ENCODE results near the gene DAPK2. TPM values are rescaled to one million over a fixed set of nuclear protein-coding genes. Genes with fewer than 3 reads are reported as not detected.

The DAPK2 gene
- total and polyA plus RNA-seq, 2 of the 4 experiments (the other 2 are of a cell fraction): 0.34 to 0.36 TPM

DNA sequence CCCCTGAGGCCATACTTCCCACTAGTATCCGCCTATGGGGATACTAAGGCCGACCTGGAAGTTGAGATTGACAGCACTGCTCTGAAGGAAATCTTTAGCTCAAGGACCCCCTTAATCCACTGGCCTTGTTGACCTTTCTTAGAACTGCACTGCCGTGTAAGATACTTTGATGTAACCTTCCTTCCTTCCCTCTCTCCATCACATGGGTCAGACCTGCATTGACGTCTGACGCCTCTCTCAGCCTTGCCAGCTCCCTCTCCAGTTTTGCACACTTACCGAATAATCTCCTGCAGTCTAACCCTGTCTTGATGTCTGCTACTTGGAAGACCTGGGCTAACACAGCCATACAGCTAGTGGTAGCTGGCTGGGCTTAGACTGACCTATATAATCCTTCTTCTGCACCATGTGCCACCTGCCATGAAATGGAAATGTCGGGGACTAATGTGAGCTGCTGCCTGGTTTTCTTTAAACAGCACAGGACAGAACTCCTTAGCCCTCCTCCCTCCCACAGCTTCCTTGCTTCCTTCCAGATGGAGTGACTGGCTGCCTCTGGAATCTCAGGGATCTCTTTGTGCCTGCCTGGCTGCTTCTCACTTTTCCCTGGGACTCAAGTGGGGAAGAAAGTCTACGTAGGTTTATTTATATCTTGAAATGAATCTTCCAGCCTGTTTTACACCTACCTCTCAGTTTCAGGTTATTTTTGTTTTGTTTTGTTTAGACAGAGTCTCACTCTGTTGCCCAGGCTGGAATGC, 173.3 kb downstream of the DAPK2 start:
- no peak overlapping the region for H3K56ac ChIP-seq (ENCODE audit: extremely low read depth, insufficient read depth, low read length)
- H3K23ac ChIP-seq (ENCODE audit: low read depth, low read length): no peak overlapping the region
- POLR2A ChIA-PET (ENCODE audit: unreplicated experiment): no interaction called here
- H4K91ac ChIP-seq (ENCODE audit: insufficient read depth, low read depth, low read length): no peak overlapping the region
- H3K4ac ChIP-seq (ENCODE audit: low read depth, low read length): no peak overlapping the region
- no peak overlapping the region for H2BK20ac ChIP-seq (ENCODE audit: low read depth, low read length)
- TF ChIP-seq, protein P1, sequence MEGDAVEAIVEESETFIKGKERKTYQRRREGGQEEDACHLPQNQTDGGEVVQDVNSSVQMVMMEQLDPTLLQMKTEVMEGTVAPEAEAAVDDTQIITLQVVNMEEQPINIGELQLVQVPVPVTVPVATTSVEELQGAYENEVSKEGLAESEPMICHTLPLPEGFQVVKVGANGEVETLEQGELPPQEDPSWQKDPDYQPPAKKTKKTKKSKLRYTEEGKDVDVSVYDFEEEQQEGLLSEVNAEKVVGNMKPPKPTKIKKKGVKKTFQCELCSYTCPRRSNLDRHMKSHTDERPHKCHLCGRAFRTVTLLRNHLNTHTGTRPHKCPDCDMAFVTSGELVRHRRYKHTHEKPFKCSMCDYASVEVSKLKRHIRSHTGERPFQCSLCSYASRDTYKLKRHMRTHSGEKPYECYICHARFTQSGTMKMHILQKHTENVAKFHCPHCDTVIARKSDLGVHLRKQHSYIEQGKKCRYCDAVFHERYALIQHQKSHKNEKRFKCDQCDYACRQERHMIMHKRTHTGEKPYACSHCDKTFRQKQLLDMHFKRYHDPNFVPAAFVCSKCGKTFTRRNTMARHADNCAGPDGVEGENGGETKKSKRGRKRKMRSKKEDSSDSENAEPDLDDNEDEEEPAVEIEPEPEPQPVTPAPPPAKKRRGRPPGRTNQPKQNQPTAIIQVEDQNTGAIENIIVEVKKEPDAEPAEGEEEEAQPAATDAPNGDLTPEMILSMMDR (conservative IDR thresholded peaks at IDR 0.05; ENCODE audit: low read depth, low read length): no peak
- TF ChIP-seq, protein P2, sequence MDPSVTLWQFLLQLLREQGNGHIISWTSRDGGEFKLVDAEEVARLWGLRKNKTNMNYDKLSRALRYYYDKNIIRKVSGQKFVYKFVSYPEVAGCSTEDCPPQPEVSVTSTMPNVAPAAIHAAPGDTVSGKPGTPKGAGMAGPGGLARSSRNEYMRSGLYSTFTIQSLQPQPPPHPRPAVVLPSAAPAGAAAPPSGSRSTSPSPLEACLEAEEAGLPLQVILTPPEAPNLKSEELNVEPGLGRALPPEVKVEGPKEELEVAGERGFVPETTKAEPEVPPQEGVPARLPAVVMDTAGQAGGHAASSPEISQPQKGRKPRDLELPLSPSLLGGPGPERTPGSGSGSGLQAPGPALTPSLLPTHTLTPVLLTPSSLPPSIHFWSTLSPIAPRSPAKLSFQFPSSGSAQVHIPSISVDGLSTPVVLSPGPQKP (IDR thresholded peaks at IDR 0.05; ENCODE audit: borderline replicate concordance, low read depth, low read length): no peak
- no peak for TF ChIP-seq RCOR1 (IDR thresholded peaks at IDR 0.05; ENCODE audit: insufficient replicate concordance, low read length)
- TF ChIP-seq, protein P3, sequence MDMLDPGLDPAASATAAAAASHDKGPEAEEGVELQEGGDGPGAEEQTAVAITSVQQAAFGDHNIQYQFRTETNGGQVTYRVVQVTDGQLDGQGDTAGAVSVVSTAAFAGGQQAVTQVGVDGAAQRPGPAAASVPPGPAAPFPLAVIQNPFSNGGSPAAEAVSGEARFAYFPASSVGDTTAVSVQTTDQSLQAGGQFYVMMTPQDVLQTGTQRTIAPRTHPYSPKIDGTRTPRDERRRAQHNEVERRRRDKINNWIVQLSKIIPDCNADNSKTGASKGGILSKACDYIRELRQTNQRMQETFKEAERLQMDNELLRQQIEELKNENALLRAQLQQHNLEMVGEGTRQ (IDR thresholded peaks at IDR 0.05; ENCODE audit: low read depth, low read length): no peak
- TF ChIP-seq NFE2L2 (IDR thresholded peaks at IDR 0.05; ENCODE audit: low read depth, low read length): no peak
- TF ChIP-seq MAZ (IDR thresholded peaks at IDR 0.05; ENCODE audit: borderline replicate concordance, low read depth, low read length): no peak
- no peak for TF ChIP-seq CEBPB (IDR thresholded peaks at IDR 0.05; ENCODE audit: low read depth, low read length)
- TF ChIP-seq RAD21 (IDR thresholded peaks at IDR 0.05; ENCODE audit: low read length): no peak
- TF ChIP-seq POLR2A (IDR thresholded peaks at IDR 0.05; ENCODE audit: low read depth, low read length): no peak
- TF ChIP-seq RFX5 (IDR thresholded peaks at IDR 0.05; ENCODE audit: low read depth, low read length): no peak
- TF ChIP-seq SMC3 (IDR thresholded peaks at IDR 0.05; ENCODE audit: low read depth, low read length): no peak
- no peak overlapping the region for H3K4me3 ChIP-seq (ENCODE audit: insufficient read depth, low read depth, low read length)
- no peak overlapping the region for H4K8ac ChIP-seq (ENCODE audit: low read depth in 2 of 2, low read length in 2 of 2)
- intact Hi-C loops (cut with micrococcal nuclease) (no loop called here), dilution Hi-C loops (cut with HindIII; ENCODE audit: low sequenced_read_pairs, unreplicated experiment) (no loop called here), in situ Hi-C loops (cut with MboI; ENCODE audit: low sequenced_read_pairs) (loop anchor here (25.0 kb wide), 1 partner anchor 164 kb away; the partner anchor contains the start of gene DAPK2)
- no peak overlapping the region for H3K14ac ChIP-seq (replicated peaks; ENCODE audit: low read depth, low read length)
- no peak overlapping the region for H4K5ac ChIP-seq (ENCODE audit: low read depth, low read length)
- 0 out of 2 replicates have a peak, but pooled peaks cover 3% of the 10 kb centered on the region for H3K9me1 ChIP-seq (ENCODE audit: insufficient read depth, low read length)
- no peaks in the 10 kb centered on the region for H3K36me3 ChIP-seq (ENCODE audit: control insufficient read depth, insufficient read depth, low read length)
- peaks cover 6% of the 10 kb centered on the region for H3K27me3 ChIP-seq (ENCODE audit: control insufficient read depth, insufficient read depth, low read length)
- no peak overlapping the region for H2AK9ac ChIP-seq (replicated peaks; ENCODE audit: low read depth, low read length, poor library complexity)
- no peak overlapping the region for H3K9ac ChIP-seq (ENCODE audit: low read depth, low read length)
- H3K27ac ChIP-seq (ENCODE audit: insufficient read depth, low read length): no peak overlapping the region
- ATAC-seq (ENCODE audit: low read depth) (peak; percentile 59), DNase-seq (peak; percentile 53)
- H3K79me1 ChIP-seq (ENCODE audit: low read depth in 1 of 2, low read length in 2 of 2): no peaks in the 10 kb centered on the region
- H3K4me2 ChIP-seq (ENCODE audit: low read depth, low read length): no peak overlapping the region
- H4K20me1 ChIP-seq (ENCODE audit: insufficient read depth, low read length): peaks cover 13% of the 10 kb centered on the region; the same call in 1 of the 2 replicates
- no peak overlapping the region for H2AFZ ChIP-seq (replicated peaks; ENCODE audit: low read length, poor library complexity)
- H2AK5ac ChIP-seq (ENCODE audit: low read depth, low read length): no peak overlapping the region
- H3K18ac ChIP-seq (ENCODE audit: low read depth, low read length): no peak overlapping the region
- no peak overlapping the region for H2BK5ac ChIP-seq (ENCODE audit: low read depth, low read length, poor library complexity, severe bottlenecking)
- BruUV-seq (replicated peaks): no TSS peak
- H3K9me3 ChIP-seq (ENCODE audit: control insufficient read depth, insufficient read depth, low read length): peaks cover 4% of the 10 kb centered on the region; the same call in 1 of the 2 replicates
- no peak overlapping the region for H2BK120ac ChIP-seq (ENCODE audit: low read depth, low read length)
- H2BK15ac ChIP-seq (ENCODE audit: low read depth, low read length): no peak overlapping the region
- peaks cover 2% of the 10 kb centered on the region; the same call in 1 of the 2 replicates for H3K4me1 ChIP-seq (ENCODE audit: control insufficient read depth, insufficient read depth, low read length)
- 64% methylated on average over 3 of the region's 8 CpGs; no CpG with 5 or more reads in 1 of the 2 experiments for WGBS, 2 experiments (ENCODE audit: extremely low coverage in 2 of 2, insufficient read length in 1 of 2)
- CTCF ChIA-PET: no interaction called here
